CD14-positive monocyte (primary cell): ENCODE results near the gene NEBL. TPM values are rescaled to one million over a fixed set of nuclear protein-coding genes. Genes with fewer than 3 reads are reported as not detected.
"Not testable (repeated sequence)": the region's sequence is repeated elsewhere in the genome, so short reads cannot be mapped to it uniquely, and the experiment has no call there.

Experiments used
- DNase-seq, 3 donors: peaks; one replicate each; pipeline ENCODE4 v3.0.0-alpha.2; 2011 to 2022
- H2AFZ ChIP-seq: 2 replicates; pipeline ENCODE4 v1.6.0; 2012; ENCODE audit warnings: mild to moderate bottlenecking, low read depth, low read length, inconsistent platforms; ENCODE audit not compliant: insufficient read depth, poor library complexity, severe bottlenecking
- H3K27ac ChIP-seq, 2 donors: 1 replicate in 1 of 2; 2 replicates in 1 of 2; pipeline ENCODE4 v1.5.1; 2012 to 2013; ENCODE audit warnings: low read length in 2 of 2, control low read depth in 1 of 2, inconsistent platforms in 1 of 2, low read depth in 1 of 2, mild to moderate bottlenecking in 1 of 2
- H3K27me3 ChIP-seq, 2 donors: one replicate each; pipeline versions ENCODE4 v1.6.0 to v1.6.1; 2011 to 2013; ENCODE audit warnings: low read length in 2 of 2; ENCODE audit not compliant: control insufficient read depth in 2 of 2, insufficient read depth in 2 of 2
- H3K36me3 ChIP-seq, 2 donors: replicated peaks in 1 of 2; 1 replicate in 1 of 2; 2 replicates in 1 of 2; pipeline versions ENCODE4 v1.5.1 to v1.6.1; 2012 to 2013; ENCODE audit warnings: low read length in 2 of 2, control low read depth in 1 of 2, inconsistent platforms in 1 of 2, mild to moderate bottlenecking in 1 of 2; ENCODE audit not compliant: insufficient read depth in 2 of 2, control insufficient read depth in 1 of 2
- H3K4me1 ChIP-seq, 2 donors: 1 replicate in 1 of 2; 2 replicates in 1 of 2; pipeline versions ENCODE4 v1.5.1 to v1.6.1; 2012 to 2013; ENCODE audit warnings: low read length in 2 of 2, control low read depth in 1 of 2, inconsistent platforms in 1 of 2, mild to moderate bottlenecking in 1 of 2, moderate library complexity in 1 of 2; ENCODE audit not compliant: insufficient read depth in 2 of 2, control insufficient read depth in 1 of 2
- H3K4me2 ChIP-seq: replicated peaks from 2 replicates; pipeline ENCODE3; 2012; ENCODE audit warnings: low read length, moderate library complexity, mild to moderate bottlenecking; ENCODE audit not compliant: poor library complexity, severe bottlenecking; ENCODE audit errors: extremely low read depth
- H3K4me3 ChIP-seq, 3 experiments: fragments of 200-600 bp in 1 of 3; sonication (generic) in 1 of 3; replicated peaks in 1 of 3; 1 replicate in 2 of 3; 2 replicates in 1 of 3; pipeline ENCODE4 v1.5.1; 2011 to 2013; ENCODE audit warnings: low read length in 3 of 3, mild to moderate bottlenecking in 3 of 3, control low read depth in 2 of 3, low read depth in 2 of 3, inconsistent platforms in 1 of 3, moderate library complexity in 1 of 3
- H3K79me2 ChIP-seq: 2 replicates; pipeline ENCODE4 v1.6.0; 2012; ENCODE audit warnings: mild to moderate bottlenecking, control low read depth, inconsistent platforms, low read length, moderate library complexity; ENCODE audit not compliant: insufficient read depth
- H3K9ac ChIP-seq: 2 replicates; pipeline ENCODE4 v1.6.0; 2017; ENCODE audit warnings: low read length, mild to moderate bottlenecking; ENCODE audit not compliant: insufficient read depth, poor library complexity, severe bottlenecking
- H3K9me3 ChIP-seq, 2 donors: replicated peaks in 1 of 2; 1 replicate in 1 of 2; 2 replicates in 1 of 2; pipeline versions ENCODE4 v1.5.1 to v1.6.1; 2012 to 2013; ENCODE audit warnings: low read length in 2 of 2, control low read depth in 1 of 2; ENCODE audit not compliant: control insufficient read depth in 1 of 2, insufficient read depth in 1 of 2
- H4K20me1 ChIP-seq: 2 replicates; pipeline ENCODE4 v1.6.0; 2012; ENCODE audit warnings: mild to moderate bottlenecking, low read length, control low read depth, moderate library complexity; ENCODE audit not compliant: insufficient read depth
- H3K27ac Mint-ChIP-seq, 7 donors: one replicate each; pipeline ENCODE4 v1.8.0; 2020; ENCODE audit warnings: mild to moderate bottlenecking in 7 of 7, mixed read lengths in 7 of 7, moderate library complexity in 6 of 7, inconsistent platforms in 2 of 7
- H3K27me3 Mint-ChIP-seq, 3 donors: one replicate each; pipeline ENCODE4 v1.8.0; 2021 to 2022; ENCODE audit warnings: low read depth in 3 of 3, mild to moderate bottlenecking in 3 of 3, mixed read lengths in 3 of 3, moderate library complexity in 3 of 3, inconsistent platforms in 1 of 3
- H3K36me3 Mint-ChIP-seq, 2 donors: one replicate each; pipeline ENCODE4 v1.8.0; 2020; ENCODE audit warnings: mixed read lengths in 2 of 2, inconsistent platforms in 1 of 2, mild to moderate bottlenecking in 1 of 2
- H3K4me1 Mint-ChIP-seq: one replicate; pipeline ENCODE4 v1.8.0; 2020; ENCODE audit warnings: mild to moderate bottlenecking, mixed read lengths
- H3K4me3 Mint-ChIP-seq, 2 donors: one replicate each; pipeline ENCODE4 v1.8.0; 2020; ENCODE audit warnings: mild to moderate bottlenecking in 2 of 2, mixed read lengths in 2 of 2, moderate library complexity in 1 of 2
- H3K9me3 Mint-ChIP-seq, 7 donors: one replicate each; pipeline ENCODE4 v1.8.0; 2020 to 2022; ENCODE audit warnings: mixed read lengths in 7 of 7, mild to moderate bottlenecking in 6 of 7, moderate library complexity in 6 of 7, inconsistent platforms in 2 of 7
- CTCF ChIP-seq: fragments of 200-600 bp; IDR thresholded peaks from one replicate; pipeline ENCODE4 v1.8.0; 2022; ENCODE audit warnings: antibody characterized with exemption, mild to moderate bottlenecking
- WGBS: methylation state at CpG from one replicate; pipeline ENCODE4 v1.1.5; 2013; ENCODE audit warnings: missing lambda C conversion rate; ENCODE audit not compliant: insufficient coverage; 5-methylcytosine and 5-hydroxymethylcytosine counted together
- intact Hi-C, 2 donors: fragments of 100-400 bp; cut with micrococcal nuclease; formaldehyde crosslinking; loops; one replicate each; pipeline versions ENCODE4 v1.15.0 to v1.15.1; 2023
- polyA plus RNA-seq, 3 donors: library from polyadenylated mRNA; depleted of rRNA in 1 of 3; unstranded in 2 of 3; stranded (reverse) in 1 of 3; fragments of 300-500 nt in 2 of 3; fragments of >200 nt in 1 of 3; fragmentation: Illumina TruSeq in 2 of 3; gene quantifications; 1 replicate in 2 of 3; 2 replicates in 1 of 3; pipeline ENCODE4 v1.2.3, GENCODE V29; 2012 to 2021

NEBL gene
- polyA plus RNA-seq, 3 donors, result 9.7 TPM; not detected in 2

GRCh38 chr10:20944789-20945502, 47.8 kb upstream of the NEBL start:
- H3K9ac ChIP-seq, result no peak overlapping the region
- DNase-seq, result no peak

GRCh38 chr10:20939414-20939813, 42.3 kb upstream of the NEBL start:
- H3K4me1 ChIP-seq, H4K20me1 ChIP-seq, H3K27me3 ChIP-seq, H3K36me3 Mint-ChIP-seq, H3K27ac ChIP-seq, H3K79me2 ChIP-seq, H3K36me3 ChIP-seq, H3K27ac Mint-ChIP-seq, H3K9ac ChIP-seq, H3K4me3 ChIP-seq, H2AFZ ChIP-seq, H3K9me3 ChIP-seq, H3K4me2 ChIP-seq, intact Hi-C loops, H3K27me3 Mint-ChIP-seq, DNase-seq, H3K4me3 Mint-ChIP-seq, H3K4me1 Mint-ChIP-seq: not testable (repeated sequence)
- H3K9me3 Mint-ChIP-seq, result peaks cover 4 to 32% (median 14%) of the 10 kb centered on the region in 7 donors
- WGBS, result no CpG with 5 or more reads among the region's 5 CpGs

More at GRCh38 chr10:20944789-20945502, 47.8 kb upstream of the NEBL start:
- H3K27me3 ChIP-seq, result no peaks in the 10 kb centered on the region
- no peak overlapping the region for H3K27ac ChIP-seq
- no peak overlapping the region for H3K4me2 ChIP-seq
- Mint-ChIP-seq H3K9me3 (peaks cover 0 to 6% (median 1%) of the 10 kb centered on the region in 7 donors), H3K4me1 (no peaks in the 10 kb centered on the region), H3K27me3 (peaks cover 0 to 2% (median 0%) of the 10 kb centered on the region in 3 donors), H3K36me3 (no peaks in the 10 kb centered on the region), H3K4me3 (no peak overlapping the region), H3K27ac (no peak overlapping the region)
- no peak overlapping the region for H2AFZ ChIP-seq
- H3K79me2 ChIP-seq, result no peaks in the 10 kb centered on the region
- no peaks in the 10 kb centered on the region for H3K9me3 ChIP-seq
- no peak overlapping the region for H3K4me3 ChIP-seq
- WGBS, result 100% methylated on average over 3 of the region's 7 CpGs
- H3K36me3 ChIP-seq, result no peaks in the 10 kb centered on the region
- intact Hi-C loops, result no loop called here
- no peaks in the 10 kb centered on the region for H4K20me1 ChIP-seq
- no peak for TF ChIP-seq CTCF
- no peaks in the 10 kb centered on the region for H3K4me1 ChIP-seq
